Naive thymus-derived CD4-positive, alpha-beta T cell (primary cell): ENCODE data around the gene CSNK1G1. TPM values are rescaled to one million over a fixed set of nuclear protein-coding genes. Genes with fewer than 3 reads are reported as not detected.

ENCODE experiments used
- ATAC-seq: fragments of 150-1000 bp; cut with Tn5 transposase; 2 replicates; pipeline ENCODE4 v1.10.0; 2021; ENCODE audit warnings: mild to moderate bottlenecking, moderate library complexity
- CTCF ChIA-PET: fragments of 350-600 bp; sonication (Branson Sonifier 250); formaldehyde crosslinking; loops from one replicate; lab custom pipeline; 2021; ENCODE audit warnings: antibody characterized with exemption; lab: Charles Lee
- POLR2A ChIA-PET: fragments of 350-600 bp; sonication (Branson Sonifier 250); formaldehyde crosslinking; loops from one replicate; lab custom pipeline; 2021; ENCODE audit warnings: antibody characterized with exemption, inconsistent platforms; lab: Charles Lee
- DNase-seq, 9 donors: peaks; one replicate each; pipeline versions ENCODE4 v3.0.0 to v3.0.0-alpha.2; 2020 to 2022; ENCODE audit warnings: mixed read lengths in 1 of 9
- H3K27ac ChIP-seq: one replicate; pipeline ENCODE4 v1.7.0; 2013; ENCODE audit warnings: mild to moderate bottlenecking, low read depth, low read length, moderate library complexity
- H3K27me3 ChIP-seq, 2 donors: one replicate each; pipeline ENCODE4 v1.7.0; 2013; ENCODE audit warnings: low read length in 2 of 2, mild to moderate bottlenecking in 2 of 2, moderate library complexity in 2 of 2; ENCODE audit not compliant: control insufficient read depth in 2 of 2, insufficient read depth in 2 of 2
- H3K36me3 ChIP-seq, 3 experiments: 1 replicate in 2 of 3; 2 replicates in 1 of 3; pipeline ENCODE4 v1.7.0; 2013; ENCODE audit warnings: low read length in 3 of 3, mild to moderate bottlenecking in 3 of 3, moderate library complexity in 1 of 3; ENCODE audit not compliant: insufficient read depth in 3 of 3, control insufficient read depth in 2 of 3
- H3K4me1 ChIP-seq, 2 donors: one replicate each; pipeline ENCODE4 v1.7.0; 2013; ENCODE audit warnings: low read length in 2 of 2, mild to moderate bottlenecking in 2 of 2, moderate library complexity in 1 of 2; ENCODE audit not compliant: control insufficient read depth in 2 of 2, insufficient read depth in 2 of 2
- H3K4me3 ChIP-seq: 2 replicates; pipeline ENCODE4 v1.7.0; 2013; ENCODE audit warnings: mild to moderate bottlenecking, low read length
- H3K9me3 ChIP-seq, 3 experiments: 1 replicate in 2 of 3; 2 replicates in 1 of 3; pipeline ENCODE4 v1.7.0; 2013; ENCODE audit warnings: low read length in 3 of 3; ENCODE audit not compliant: control insufficient read depth in 2 of 3
- H3K27ac Mint-ChIP-seq, 9 donors: one replicate each; pipeline ENCODE4 v1.8.0; 2020 to 2022; ENCODE audit warnings: mixed read lengths in 9 of 9, mild to moderate bottlenecking in 8 of 9, moderate library complexity in 5 of 9, inconsistent platforms in 2 of 9
- H3K27me3 Mint-ChIP-seq, 5 donors: one replicate each; pipeline ENCODE4 v1.8.0; 2021 to 2022; ENCODE audit warnings: mixed read lengths in 5 of 5, mild to moderate bottlenecking in 1 of 5
- H3K36me3 Mint-ChIP-seq, 5 donors: one replicate each; pipeline ENCODE4 v1.8.0; 2020 to 2022; ENCODE audit warnings: mixed read lengths in 5 of 5, mild to moderate bottlenecking in 3 of 5, inconsistent platforms in 1 of 5
- H3K4me1 Mint-ChIP-seq, 7 donors: one replicate each; pipeline ENCODE4 v1.8.0; 2020 to 2022; ENCODE audit warnings: mixed read lengths in 7 of 7, mild to moderate bottlenecking in 3 of 7, inconsistent platforms in 1 of 7
- H3K4me3 Mint-ChIP-seq, 10 donors: one replicate each; pipeline ENCODE4 v1.8.0; 2020 to 2022; ENCODE audit warnings: mild to moderate bottlenecking in 10 of 10, mixed read lengths in 10 of 10, moderate library complexity in 6 of 10, inconsistent platforms in 2 of 10
- H3K9me3 Mint-ChIP-seq, 11 donors: one replicate each; pipeline ENCODE4 v1.8.0; 2020 to 2022; ENCODE audit warnings: mixed read lengths in 11 of 11, mild to moderate bottlenecking in 4 of 11, inconsistent platforms in 1 of 11, moderate library complexity in 1 of 11
- intact Hi-C, 2 donors: fragments of 100-400 bp; cut with micrococcal nuclease; formaldehyde crosslinking; loops; one replicate each; pipeline ENCODE4 v1.15.1; 2023
- polyA plus RNA-seq, 2 donors: library from polyadenylated mRNA; unstranded; fragments of 300-500 nt; fragmentation: Illumina TruSeq; gene quantifications; one replicate each; pipeline ENCODE4 v1.2.3, GENCODE V29; 2021
- total RNA-seq, 6 experiments: library from RNA in 5 of 6; stranded (reverse) in 5 of 6; gene quantifications; 1 replicate in 5 of 6; 2 replicates in 1 of 6; pipeline ENCODE4 v1.2.3 and lab custom pipeline; 2021 to 2026

Gene CSNK1G1
- total and polyA plus RNA-seq, 7 experiments from 2014 or later = 18.2 to 31.4 (median 26.4) TPM

DNA sequence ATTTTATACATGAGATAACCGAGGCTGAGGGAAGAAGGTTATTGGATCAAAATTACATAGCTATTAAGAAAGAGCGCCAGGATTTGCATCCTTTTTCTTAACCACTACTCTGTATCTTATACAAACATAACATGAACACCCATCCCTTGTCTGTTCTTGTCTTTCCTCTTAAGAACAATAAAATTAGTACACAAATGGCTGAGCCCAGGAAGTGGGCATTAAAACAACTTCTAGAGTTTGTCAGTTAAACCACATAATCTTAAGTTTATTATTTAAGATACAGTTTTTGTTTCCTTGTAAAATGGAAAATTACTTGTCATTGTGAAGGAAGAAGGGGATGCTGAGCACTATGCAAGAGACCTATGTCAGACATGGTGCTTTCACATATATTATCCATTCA, 144.3 kb downstream of the CSNK1G1 start:
- Mint-ChIP-seq H3K36me3 (peaks cover 0 to 33% (median 4%) of the 10 kb centered on the region in 5 donors), H3K27ac (no peak overlapping the region), H3K9me3 (no peaks in the 10 kb centered on the region), H3K27me3 (no peaks in the 10 kb centered on the region), H3K4me1 (peaks cover 0 to 10% (median 0%) of the 10 kb centered on the region in 7 donors), H3K4me3 (no peak overlapping the region)
- no peaks in the 10 kb centered on the region for H3K27me3 ChIP-seq
- no peak for ATAC-seq
- intact Hi-C loops = no loop called here
- no peak overlapping the region for H3K27ac ChIP-seq
- H3K4me3 ChIP-seq = no peak overlapping the region
- H3K36me3 ChIP-seq = peaks cover 0 to 29% (median 0%) of the 10 kb centered on the region in 3 experiments
- H3K9me3 ChIP-seq = no peaks in the 10 kb centered on the region
- H3K4me1 ChIP-seq = no peaks in the 10 kb centered on the region
- POLR2A ChIA-PET = no interaction called here
- no peak for DNase-seq
- CTCF ChIA-PET = no interaction called here

DNA sequence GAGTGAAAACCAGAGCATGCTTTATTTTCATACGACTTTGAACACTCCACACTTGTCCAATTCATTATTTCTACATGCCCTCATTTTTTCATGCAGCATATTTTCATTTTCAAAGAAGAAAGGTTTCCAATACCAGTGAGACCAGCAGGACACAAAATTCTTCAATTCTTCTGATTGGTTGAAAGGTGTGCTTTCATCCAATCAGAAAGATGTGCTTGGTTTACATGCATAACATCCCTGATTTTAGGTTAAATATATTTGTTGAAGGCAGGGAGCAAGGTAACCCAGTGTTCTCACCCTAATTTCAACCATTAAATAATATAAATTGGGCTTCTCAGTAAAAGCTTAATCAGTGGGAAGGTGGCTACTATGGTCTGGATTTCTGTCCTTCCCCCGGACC, 145.6 kb downstream of the CSNK1G1 start:
- H3K9me3 Mint-ChIP-seq = no peaks in the 10 kb centered on the region
- no peak overlapping the region for H3K4me3 Mint-ChIP-seq
- H3K9me3 ChIP-seq = no peaks in the 10 kb centered on the region
- H3K36me3 ChIP-seq = peaks cover 0 to 18% (median 0%) of the 10 kb centered on the region in 3 experiments
- ChIA-PET CTCF (no interaction called here), POLR2A (no interaction called here)
- no peaks in the 10 kb centered on the region for H3K27me3 ChIP-seq
- H3K27me3 Mint-ChIP-seq = no peaks in the 10 kb centered on the region
- H3K27ac ChIP-seq = no peak overlapping the region
- DNase-seq (no peak), ATAC-seq (no peak)
- peaks cover 0 to 28% (median 4%) of the 10 kb centered on the region in 5 donors for H3K36me3 Mint-ChIP-seq
- intact Hi-C loops = no loop called here
- no peak overlapping the region for H3K27ac Mint-ChIP-seq
- no peaks in the 10 kb centered on the region for H3K4me1 ChIP-seq
- H3K4me1 Mint-ChIP-seq = peaks cover 0 to 10% (median 0%) of the 10 kb centered on the region in 7 donors
- H3K4me3 ChIP-seq = no peak overlapping the region

DNA sequence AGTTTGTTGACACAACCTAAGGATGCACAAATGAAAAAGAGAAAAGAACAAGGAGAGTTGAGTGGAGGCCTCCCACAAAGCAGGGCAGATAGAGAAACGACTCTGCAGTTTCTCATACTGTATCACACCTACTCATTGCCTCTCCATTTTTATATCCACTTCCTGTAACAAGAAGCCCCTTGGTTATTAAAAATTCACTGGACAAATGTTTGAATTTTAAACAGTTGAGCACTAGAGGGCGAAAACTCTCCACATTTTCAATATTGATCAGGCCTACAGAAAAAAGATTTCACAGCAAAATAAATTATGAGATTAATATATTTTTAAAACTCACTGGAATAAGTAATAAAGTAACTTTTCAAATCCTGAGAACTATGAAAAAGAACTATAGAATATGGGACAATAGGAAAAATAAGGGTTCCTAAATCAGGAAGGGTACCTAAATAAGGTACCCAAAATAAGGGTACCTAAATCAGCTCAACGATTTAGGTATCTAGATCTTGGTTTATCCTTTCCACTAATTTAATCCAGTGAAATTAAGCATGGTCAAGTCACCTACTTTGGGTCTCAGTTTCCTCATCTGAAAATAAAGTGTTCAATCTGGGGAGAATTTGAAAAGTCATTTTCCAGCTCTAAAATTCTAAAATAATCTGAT, 146.2 kb downstream of the CSNK1G1 start:
- CTCF ChIA-PET = no interaction called here

DNA sequence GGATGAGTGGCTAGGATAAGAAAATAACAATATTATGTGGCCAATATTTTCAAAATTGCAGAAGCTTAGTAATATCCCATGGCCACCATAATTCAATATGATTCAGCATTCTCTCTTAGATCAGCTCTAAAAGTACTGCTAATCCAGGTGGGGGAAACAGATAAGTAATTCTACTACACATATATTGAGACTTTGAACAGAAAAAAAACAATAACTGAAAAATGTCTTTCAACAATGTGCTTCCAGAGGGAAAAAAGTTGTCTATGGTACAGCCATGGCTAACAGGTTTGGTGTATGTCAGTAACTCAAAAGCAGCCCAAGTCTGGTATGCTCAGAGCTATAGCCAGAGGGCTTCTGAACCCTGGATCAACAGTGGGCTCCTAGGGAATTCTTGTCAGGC, 150.8 kb downstream of the CSNK1G1 start:
- DNase-seq = no peak

More for the DNA sequence above, 146.2 kb downstream of the CSNK1G1 start:
- Histone ChIP-seq H3K4me1 (no peaks in the 10 kb centered on the region), H3K36me3 (peaks cover 0 to 19% (median 0%) of the 10 kb centered on the region in 3 experiments), H3K9me3 (no peaks in the 10 kb centered on the region), H3K4me3 (no peak overlapping the region), H3K27me3 (no peaks in the 10 kb centered on the region), H3K27ac (no peak overlapping the region)
- Mint-ChIP-seq H3K27ac (peak overlapping the region in 1 of 9 donors; percentile 41), H3K27me3 (no peaks in the 10 kb centered on the region), H3K4me3 (no peak overlapping the region), H3K36me3 (peaks cover 0 to 33% (median 4%) of the 10 kb centered on the region in 5 donors), H3K4me1 (peaks cover 0 to 10% (median 0%) of the 10 kb centered on the region in 7 donors), H3K9me3 (no peaks in the 10 kb centered on the region)
- DNase-seq (peak in 3 of 9 donors; percentile 0 to 19 (median 11)), ATAC-seq (no peak)
- intact Hi-C loops = loop anchor here (1.0 to 10.0 kb wide), 4 partner anchors 146 to 518 kb away; partner anchors contain the start of gene CSNK1G1 (in 1 of the 2)
- POLR2A ChIA-PET = no interaction called here

DNA sequence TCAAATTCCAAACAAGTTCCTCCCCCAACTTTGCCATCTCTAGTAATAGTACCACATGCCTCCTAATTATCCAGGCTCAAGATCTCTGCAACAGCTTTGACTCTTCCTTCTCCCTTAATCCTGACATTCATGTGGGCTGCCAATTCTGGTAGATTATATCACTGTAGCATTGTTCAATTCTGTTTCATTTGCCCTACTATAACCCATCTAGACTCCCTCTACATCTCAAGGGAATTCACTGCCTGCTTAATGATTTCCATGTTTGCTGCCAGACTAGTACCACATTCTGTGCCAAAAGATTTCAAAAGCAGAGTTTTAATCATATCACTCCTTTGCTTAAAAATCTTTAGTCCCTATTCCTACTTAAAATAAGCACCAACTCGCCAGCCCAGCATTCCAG, 158.5 kb downstream of the CSNK1G1 start:
- Mint-ChIP-seq H3K27me3 (no peaks in the 10 kb centered on the region), H3K4me3 (no peak overlapping the region), H3K36me3 (peaks cover 9 to 41% (median 27%) of the 10 kb centered on the region in 5 donors), H3K4me1 (no peaks in the 10 kb centered on the region), H3K9me3 (no peaks in the 10 kb centered on the region), H3K27ac (no peak overlapping the region)
- ChIA-PET POLR2A (no interaction called here), CTCF (no interaction called here)
- intact Hi-C loops = no loop called here
- no peak for DNase-seq
- no peaks in the 10 kb centered on the region for H3K27me3 ChIP-seq
- H3K4me3 ChIP-seq = no peak overlapping the region
- H3K4me1 ChIP-seq = no peaks in the 10 kb centered on the region
- H3K9me3 ChIP-seq = no peaks in the 10 kb centered on the region
- H3K36me3 ChIP-seq = peaks cover 0 to 24% (median 8%) of the 10 kb centered on the region in 3 experiments
- ATAC-seq = no peak
- H3K27ac ChIP-seq = no peak overlapping the region

More for the DNA sequence above, 150.8 kb downstream of the CSNK1G1 start:
- Histone ChIP-seq H3K9me3 (no peaks in the 10 kb centered on the region), H3K4me3 (no peak overlapping the region), H3K36me3 (peaks cover 0 to 26% (median 14%) of the 10 kb centered on the region in 3 experiments), H3K4me1 (no peaks in the 10 kb centered on the region), H3K27ac (no peak overlapping the region), H3K27me3 (no peaks in the 10 kb centered on the region)
- peaks cover 10 to 38% (median 19%) of the 10 kb centered on the region in 5 donors for H3K36me3 Mint-ChIP-seq
- ChIA-PET CTCF (no interaction called here), POLR2A (no interaction called here)
- no peaks in the 10 kb centered on the region for H3K4me1 Mint-ChIP-seq
- H3K27ac Mint-ChIP-seq = no peak overlapping the region
- no peak for ATAC-seq
- no peak overlapping the region for H3K4me3 Mint-ChIP-seq
- H3K9me3 Mint-ChIP-seq = no peaks in the 10 kb centered on the region
- intact Hi-C loops = loop anchor here in 1 of 2 donors (10.0 kb wide), 1 partner anchor 480 kb away; no protein-coding TSS in a partner anchor
- H3K27me3 Mint-ChIP-seq = no peaks in the 10 kb centered on the region

DNA sequence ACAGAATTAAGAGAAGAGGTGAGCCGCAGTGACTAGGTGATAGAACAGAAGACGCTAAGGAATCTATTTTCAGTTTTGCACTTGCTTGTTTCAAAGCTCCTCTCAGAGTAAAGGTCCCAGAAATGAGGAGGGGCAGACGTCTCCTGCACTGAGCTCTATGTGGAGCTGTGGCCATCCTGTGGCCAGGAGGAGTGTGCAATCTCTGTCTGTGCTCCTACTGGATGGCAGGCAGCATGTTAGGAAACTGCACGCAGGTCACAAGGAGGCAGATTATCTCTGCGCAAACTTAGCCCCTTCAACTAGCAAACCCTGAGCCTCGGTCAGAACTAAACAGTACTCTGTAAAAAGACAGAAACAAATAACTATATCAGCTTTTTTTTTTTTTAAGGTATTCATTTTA, 162.0 kb downstream of the CSNK1G1 start:
- DNase-seq (no peak), ATAC-seq (no peak)
- H3K27ac ChIP-seq = no peak overlapping the region
- no peaks in the 10 kb centered on the region for H3K9me3 ChIP-seq
- no peaks in the 10 kb centered on the region for H3K4me1 ChIP-seq
- H3K27me3 ChIP-seq = no peaks in the 10 kb centered on the region
- Mint-ChIP-seq H3K27me3 (no peaks in the 10 kb centered on the region), H3K36me3 (peaks cover 9 to 30% (median 22%) of the 10 kb centered on the region in 5 donors), H3K4me1 (peaks cover 0 to 4% (median 0%) of the 10 kb centered on the region in 7 donors), H3K4me3 (no peak overlapping the region), H3K27ac (no peak overlapping the region), H3K9me3 (no peaks in the 10 kb centered on the region)
- peaks cover 0 to 18% (median 0%) of the 10 kb centered on the region in 3 experiments for H3K36me3 ChIP-seq
- intact Hi-C loops = no loop called here
- ChIA-PET POLR2A (no interaction called here), CTCF (no interaction called here)
- no peak overlapping the region for H3K4me3 ChIP-seq
